Heart right ventricle (tissue), 16 donors: Measurements from ENCODE around the gene PROCR. TPM values are rescaled to one million over a fixed set of nuclear protein-coding genes. Genes with fewer than 3 reads are reported as not detected.

Experiments
- ATAC-seq, 8 donors: fragments of 200-7000 bp; cut with Tn5 transposase; one replicate each; pipeline ENCODE4 v1.9.1; 2020; ENCODE audit warnings: mild to moderate bottlenecking in 8 of 8, moderate library complexity in 8 of 8, moderate number of reproducible peaks in 1 of 8
- DNase-seq, 2 donors: peaks; one replicate each; pipeline ENCODE4 v3.0.0-alpha.2; 2020
- H3K27ac ChIP-seq, 10 donors: fragments of 200-600 bp; sonication (generic) in 2 of 10; one replicate each; pipeline versions ENCODE4 v1.5.0 to v1.8.0; 2020 to 2022; ENCODE audit warnings: mild to moderate bottlenecking in 3 of 10
- H3K27me3 ChIP-seq, 7 donors: fragments of 200-600 bp; one replicate each; pipeline ENCODE4 v1.8.0; 2021 to 2022; ENCODE audit warnings: mild to moderate bottlenecking in 2 of 7
- H3K36me3 ChIP-seq, 9 donors: fragments of 200-600 bp; sonication (generic) in 1 of 9; one replicate each; pipeline versions ENCODE4 v1.5.0 to v1.8.0; 2020 to 2022; ENCODE audit warnings: mild to moderate bottlenecking in 2 of 9
- H3K4me1 ChIP-seq, 9 donors: fragments of 200-600 bp; sonication (generic) in 1 of 9; one replicate each; pipeline versions ENCODE4 v1.5.0 to v1.8.0; 2020 to 2022; ENCODE audit warnings: mild to moderate bottlenecking in 4 of 9
- H3K4me3 ChIP-seq, 10 donors: fragments of 200-600 bp; sonication (generic) in 2 of 10; one replicate each; pipeline versions ENCODE4 v1.5.0 to v1.8.0; 2020 to 2022; ENCODE audit warnings: mild to moderate bottlenecking in 7 of 10, moderate library complexity in 2 of 10
- H3K9me3 ChIP-seq, 11 donors: fragments of 200-600 bp in 10 of 11; sonication (generic) in 2 of 11; one replicate each; pipeline versions ENCODE4 v1.5.0 to v1.8.0; 2013 to 2022; ENCODE audit warnings: mild to moderate bottlenecking in 2 of 11, control low read depth in 1 of 11, moderate library complexity in 1 of 11
- CTCF ChIP-seq, 9 donors: fragments of 200-600 bp; sonication (generic) in 2 of 9; IDR thresholded peaks; one replicate each; pipeline versions ENCODE4 v1.5.0 to v1.8.0; 2021 to 2022; ENCODE audit warnings: antibody characterized with exemption in 9 of 9, mild to moderate bottlenecking in 5 of 9, moderate library complexity in 1 of 9
- WGBS, 2 donors: extraction: QIAGEN DNeasy Blood & Tissue Kit; methylation state at CpG; one replicate each; pipeline ENCODE4 v1.1.7; 2013; ENCODE audit warnings: inconsistent platforms in 1 of 2; 5-methylcytosine and 5-hydroxymethylcytosine counted together
- intact Hi-C, 10 donors: fragments of 100-400 bp; cut with DNase I; formaldehyde crosslinking; loops; one replicate each; pipeline versions ENCODE4 v1.11.1 to v1.14.2; 2022
- polyA plus RNA-seq, 2 donors: library from polyadenylated mRNA; stranded (reverse); fragments of 200-250 nt; gene quantifications; one replicate each; pipeline ENCODE4 v1.2.3, GENCODE V29; 2013
- total RNA-seq, 10 donors: library from RNA; stranded (reverse); fragmentation: NEBNext Ultra II Directional in 3 of 10; extraction: Animal tissue kit (Norgen Biotek cat#: 25700) in 3 of 10; gene quantifications; one replicate each; pipeline versions ENCODE4 v1.2.1 to v1.2.4, GENCODE V29; 2021 to 2023
- donor health status: Arrhythmogenic right ventricular cardiomyopathy.
- donor health status: ischemic (EF 13 %, LVEDD 7.1; RV severe dilation, severe dysfunction).
- donor health status: healthy with polysubstance abuse.
- donor health status: DM: no; HTN: yes; CAD: no.
- donor health status: DM: no; HTN: no; CAD: no.
- donor health status: ischemic (EF 25% LVEDD 6.9; RV normal size, moderate dysfunction).
- donor health status: ischemic (EF 25% LVEDD 5.7; RV mildly dilated, moderate dysfunction).
- donor health status: healthy.
- donor health status: DM: yes; HTN: yes; CAD: no.
- donor health status: Ischemic cardiomyopathy.
- donor health status: ischemic (EF 35%, LVEDD 5.7; RV mildly dilated, moderate dysfunction).
- donor health status: nonischemic (EF 11% LVEDD 7.7; RV severe dilation, severe dysfunction).
- donor health status: DM: yes; HTN: yes; CAD: no.
- donor health status: PGD.
- donor health status: ischemic (EF 29% LVEDD 5.4; RV normal size, mild dysfunction).
- donor health status: nonischemic (EF 23%, LVEDD 6.1; RV moderate dilation, normal function).

Gene PROCR
- total and polyA plus RNA-seq, 12 donors: 3.0 to 26.7 (median 8.8) TPM

DNA sequence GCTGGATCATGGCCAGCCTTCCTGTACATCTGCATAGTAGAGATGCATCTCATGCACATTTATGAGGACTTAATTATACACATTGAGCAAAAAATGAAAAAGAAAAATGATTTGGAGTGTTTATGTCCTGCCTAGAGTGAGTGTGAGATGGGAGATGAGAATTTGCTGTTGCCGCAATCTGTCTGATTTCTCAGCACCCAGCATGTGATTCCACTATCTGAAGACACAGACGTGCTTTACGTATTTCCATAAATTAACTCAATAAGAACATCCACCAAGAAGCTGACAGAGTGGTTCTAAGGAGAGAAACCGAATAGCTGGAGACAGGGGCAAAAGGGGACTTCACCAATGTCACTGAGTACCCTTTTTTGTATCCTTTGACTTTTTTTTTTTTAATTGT lies 39.9 kb upstream of the PROCR start:
- 90% methylated on average over 4 of the region's 4 CpGs for WGBS, 2 donors
- ATAC-seq: no peak
- intact Hi-C loops: no loop called here
- H3K36me3 ChIP-seq: peaks cover 0 to 99% (median 12%) of the 10 kb centered on the region in 9 donors
- no peak for DNase-seq
- TF ChIP-seq CTCF (IDR thresholded peaks at IDR 0.05): no peak
- no peaks in the 10 kb centered on the region for H3K9me3 ChIP-seq
- no peak overlapping the region for H3K27ac ChIP-seq
- no peaks in the 10 kb centered on the region for H3K27me3 ChIP-seq
- H3K4me1 ChIP-seq: peaks cover 12 to 33% (median 28%) of the 10 kb centered on the region in 9 donors
- no peak overlapping the region for H3K4me3 ChIP-seq

DNA sequence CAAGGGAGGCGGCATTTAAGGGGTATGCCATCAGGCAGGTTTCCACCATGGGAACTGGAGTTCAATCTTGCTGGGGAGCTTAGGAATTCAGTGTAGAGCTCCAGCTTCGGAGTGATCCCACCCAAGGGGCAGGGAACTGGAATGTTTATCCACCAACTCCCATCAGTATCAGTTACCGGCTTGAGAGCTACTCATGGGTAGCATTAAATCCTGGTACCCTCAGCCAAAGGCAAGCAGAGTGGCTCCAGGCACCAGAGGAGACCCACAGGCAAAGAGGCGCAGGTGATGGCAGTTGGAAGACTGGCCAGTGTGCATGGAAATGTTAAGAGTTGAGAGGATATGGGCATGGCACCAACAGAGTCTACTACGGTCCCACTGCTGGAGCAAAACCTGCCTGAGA lies 38.8 kb upstream of the PROCR start:
- peak overlapping the region in 1 of 10 donors; percentile 23 for H3K27ac ChIP-seq
- no peak for TF ChIP-seq CTCF (IDR thresholded peaks at IDR 0.05)
- H3K9me3 ChIP-seq: no peaks in the 10 kb centered on the region
- ATAC-seq (no peak), DNase-seq (no peak)
- no peak overlapping the region for H3K4me3 ChIP-seq
- H3K36me3 ChIP-seq: peaks cover 0 to 99% (median 12%) of the 10 kb centered on the region in 9 donors
- H3K4me1 ChIP-seq: peaks cover 12 to 35% (median 29%) of the 10 kb centered on the region in 9 donors
- H3K27me3 ChIP-seq: no peaks in the 10 kb centered on the region
- WGBS, 2 donors: 86 to 91% methylated on average over 5 of the region's 5 CpGs
- intact Hi-C loops: no loop called here

DNA sequence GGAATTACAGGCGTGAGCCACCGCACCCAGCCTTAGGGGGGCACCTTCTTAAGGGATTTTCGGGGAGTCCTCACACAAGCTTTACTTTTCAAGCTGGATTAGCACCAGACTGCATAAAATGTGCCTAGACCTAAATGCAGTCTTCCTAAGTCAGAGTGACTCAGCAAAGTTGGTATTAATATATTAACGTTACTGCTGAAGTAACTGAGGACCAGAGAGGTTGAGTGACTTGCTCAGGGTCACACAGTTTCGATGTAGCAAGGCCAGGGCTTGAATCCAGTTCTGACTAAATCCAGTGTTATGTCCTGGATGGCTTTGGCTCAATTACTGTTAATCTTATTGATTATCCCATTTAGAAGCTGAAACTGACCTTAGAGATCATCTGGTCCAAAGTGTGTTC lies 38.1 kb upstream of the PROCR start:
- peak overlapping the region in 8 of 10 donors; percentile 55 to 86 (median 70) for H3K27ac ChIP-seq
- TF ChIP-seq CTCF (IDR thresholded peaks at IDR 0.05): no peak
- DNase-seq: no peak
- H3K4me1 ChIP-seq: peaks cover 12 to 35% (median 29%) of the 10 kb centered on the region in 9 donors
- peaks cover 0 to 99% (median 12%) of the 10 kb centered on the region in 9 donors for H3K36me3 ChIP-seq
- intact Hi-C loops: loop anchor here in 1 of 10 donors (2.0 kb wide), 1 partner anchor 37 kb away; no protein-coding TSS in a partner anchor
- 84 to 92% methylated on average over 5 of the region's 5 CpGs for WGBS, 2 donors
- no peak overlapping the region for H3K4me3 ChIP-seq
- H3K9me3 ChIP-seq: no peaks in the 10 kb centered on the region
- no peak for ATAC-seq
- no peaks in the 10 kb centered on the region for H3K27me3 ChIP-seq

DNA sequence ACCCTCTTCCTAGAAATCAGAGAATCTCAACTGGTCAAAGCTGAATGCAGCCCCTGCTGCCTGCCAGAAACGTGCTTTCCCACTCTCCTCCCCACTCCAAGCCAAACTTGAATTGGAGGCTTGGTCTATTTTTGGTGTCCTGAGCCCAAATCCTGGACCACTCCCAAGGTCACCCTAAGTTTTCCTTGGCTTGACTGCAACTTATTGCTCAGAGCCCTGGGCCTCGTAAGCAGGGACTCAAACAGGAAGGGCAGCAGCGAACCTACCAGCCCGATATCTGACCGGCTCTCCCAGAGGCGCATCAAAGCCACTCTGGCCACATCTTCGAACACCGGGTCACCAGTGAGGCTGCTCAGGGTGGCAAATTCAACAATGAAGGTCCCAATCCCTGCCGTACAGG lies 37.4 kb upstream of the PROCR start:
- Histone ChIP-seq H3K9me3 (no peaks in the 10 kb centered on the region), H3K36me3 (peaks cover 0 to 99% (median 12%) of the 10 kb centered on the region in 9 donors), H3K4me3 (no peak overlapping the region), H3K27me3 (no peaks in the 10 kb centered on the region), H3K27ac (peak overlapping the region; percentile 11 to 86 (median 70)), H3K4me1 (peaks cover 12 to 34% (median 29%) of the 10 kb centered on the region in 9 donors)
- peak; percentile 38 to 39 for DNase-seq
- ATAC-seq: peak; percentile 35 to 59 (median 48)
- 51 to 64% methylated on average over 9 of the region's 9 CpGs for WGBS, 2 donors
- TF ChIP-seq CTCF (IDR thresholded peaks at IDR 0.05): no peak
- intact Hi-C loops: loop anchor here in 1 of 10 donors (2.0 kb wide), 1 partner anchor 38 kb away; no protein-coding TSS in a partner anchor
